Ovary (tissue), 3 donors: ENCODE measurements around the gene SLC26A11.

Source experiments
- POLR2A ChIP-seq: fragments of 450-650 bp; IDR thresholded peaks from one replicate; pipeline ENCODE4 v1.6.1; 2017; ENCODE audit warnings: antibody characterized with exemption, mild to moderate bottlenecking, moderate library complexity
- TF ChIP-seq, protein P1 (sequence below), 3 donors: fragments of 450-650 bp in 2 of 3; fragments of 200-600 bp in 1 of 3; IDR thresholded peaks; one replicate each; pipeline versions ENCODE4 v1.5.1 to v1.8.0; 2016 to 2022; ENCODE audit warnings: antibody characterized with exemption in 3 of 3, mild to moderate bottlenecking in 1 of 3
- donor health status: DM: no; HTN: no; CAD: no.

DNA sequence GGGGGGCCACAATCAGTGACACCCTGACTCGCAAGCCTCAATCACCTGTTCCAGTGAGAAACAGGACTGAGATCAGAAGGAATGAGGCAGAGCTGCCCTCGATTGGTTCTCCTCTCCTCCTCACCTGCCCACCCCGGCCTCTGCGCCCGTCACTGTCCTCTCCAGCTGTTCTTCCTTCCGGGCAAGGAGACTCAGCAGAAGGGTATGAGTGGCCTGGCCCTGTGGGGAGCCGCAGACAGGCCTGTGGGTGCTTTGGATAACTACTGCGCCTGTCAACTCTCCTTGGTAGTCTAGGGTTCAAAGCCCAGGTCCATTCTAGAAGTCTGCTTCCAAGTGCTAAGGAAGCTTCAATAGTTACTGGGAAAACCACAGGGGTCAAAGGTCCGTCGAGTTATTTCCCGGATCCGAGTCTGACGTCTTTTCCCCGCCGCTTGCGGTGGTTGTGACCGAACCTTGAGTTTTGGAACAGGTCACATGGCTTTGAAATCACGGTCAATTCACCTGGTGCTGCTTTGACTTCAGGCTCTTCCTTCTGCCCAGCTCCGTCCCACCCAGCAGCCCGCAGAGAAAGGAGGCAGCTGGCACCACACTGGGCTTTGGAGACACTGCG is 42.1 kb upstream of the SLC26A11 start:
- TF ChIP-seq, protein P1, sequence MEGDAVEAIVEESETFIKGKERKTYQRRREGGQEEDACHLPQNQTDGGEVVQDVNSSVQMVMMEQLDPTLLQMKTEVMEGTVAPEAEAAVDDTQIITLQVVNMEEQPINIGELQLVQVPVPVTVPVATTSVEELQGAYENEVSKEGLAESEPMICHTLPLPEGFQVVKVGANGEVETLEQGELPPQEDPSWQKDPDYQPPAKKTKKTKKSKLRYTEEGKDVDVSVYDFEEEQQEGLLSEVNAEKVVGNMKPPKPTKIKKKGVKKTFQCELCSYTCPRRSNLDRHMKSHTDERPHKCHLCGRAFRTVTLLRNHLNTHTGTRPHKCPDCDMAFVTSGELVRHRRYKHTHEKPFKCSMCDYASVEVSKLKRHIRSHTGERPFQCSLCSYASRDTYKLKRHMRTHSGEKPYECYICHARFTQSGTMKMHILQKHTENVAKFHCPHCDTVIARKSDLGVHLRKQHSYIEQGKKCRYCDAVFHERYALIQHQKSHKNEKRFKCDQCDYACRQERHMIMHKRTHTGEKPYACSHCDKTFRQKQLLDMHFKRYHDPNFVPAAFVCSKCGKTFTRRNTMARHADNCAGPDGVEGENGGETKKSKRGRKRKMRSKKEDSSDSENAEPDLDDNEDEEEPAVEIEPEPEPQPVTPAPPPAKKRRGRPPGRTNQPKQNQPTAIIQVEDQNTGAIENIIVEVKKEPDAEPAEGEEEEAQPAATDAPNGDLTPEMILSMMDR (IDR thresholded peaks at IDR 0.05), result no peak
- no peak for TF ChIP-seq POLR2A
